A673 (cell line): ENCODE data around the gene MEX3D. TPM values are rescaled to one million over a fixed set of nuclear protein-coding genes. Genes with fewer than 3 reads are reported as not detected.

Source experiments
- BruUV-seq: library from RNA; stranded (reverse); fragments of 400-500 nt; replicated peaks from 2 replicates; lab custom pipeline; 2021; lab: Mats Ljungman, UMichigan
- CTCF ChIA-PET: fragments of 300-600 bp; sonication (Branson Sonifier 250); formaldehyde crosslinking; loops from one replicate; lab custom pipeline; 2022; ENCODE audit warnings: antibody characterized with exemption; lab: Charles Lee
- POLR2A ChIA-PET: fragments of 300-600 bp; sonication (Branson Sonifier 250); formaldehyde crosslinking; loops from one replicate; lab custom pipeline; 2022; ENCODE audit warnings: antibody characterized with exemption; ENCODE audit not compliant: low non-redundant PET; lab: Charles Lee
- DNase-seq: peaks from one replicate; pipeline ENCODE4 v3.0.0-alpha.2; 2015; ENCODE audit warnings: low spot score
- H3K27ac ChIP-seq: fragments of 200-600 bp; sonication (generic); 2 replicates; pipeline ENCODE4 v1.5.1; 2016; ENCODE audit warnings: mixed run types, low read depth, mild to moderate bottlenecking, mixed read lengths, antibody characterized with exemption, low read length; ENCODE audit not compliant: poor library complexity, severe bottlenecking
- H3K27me3 ChIP-seq: fragments of 200-600 bp; sonication (generic); replicated peaks from 2 replicates; pipeline ENCODE4 v1.6.1; 2017; ENCODE audit warnings: mixed run types, low read depth, mild to moderate bottlenecking, mixed read lengths, antibody characterized with exemption, low read length; ENCODE audit not compliant: insufficient read depth, poor library complexity
- H3K36me3 ChIP-seq: fragments of 200-600 bp; sonication (generic); 2 replicates; pipeline ENCODE4 v1.6.1; 2016; ENCODE audit warnings: mixed run types, mild to moderate bottlenecking, mixed read lengths, antibody characterized with exemption, low read length; ENCODE audit not compliant: insufficient read depth, poor library complexity, severe bottlenecking
- H3K4me1 ChIP-seq: fragments of 200-600 bp; sonication (generic); 2 replicates; pipeline ENCODE4 v1.6.1; 2017; ENCODE audit warnings: mixed run types, mild to moderate bottlenecking, mixed read lengths, antibody characterized with exemption, low read length; ENCODE audit not compliant: insufficient read depth, poor library complexity, severe bottlenecking
- H3K4me3 ChIP-seq: fragments of 200-600 bp; sonication (generic); 2 replicates; pipeline ENCODE4 v1.5.1; 2016; ENCODE audit warnings: low read depth, mixed run types, mild to moderate bottlenecking, mixed read lengths, low read length; ENCODE audit not compliant: poor library complexity, severe bottlenecking
- H3K9me3 ChIP-seq: fragments of 200-600 bp; sonication (generic); 2 replicates; pipeline ENCODE4 v1.6.1; 2016; ENCODE audit warnings: mixed run types, low read depth, mild to moderate bottlenecking, mixed read lengths, antibody characterized with exemption, low read length; ENCODE audit not compliant: poor library complexity, severe bottlenecking
- EZH2 ChIP-seq: fragments of 200-600 bp; sonication (generic); IDR thresholded peaks from 2 replicates; pipeline ENCODE4 v1.6.1; 2017; ENCODE audit warnings: borderline replicate concordance, low read depth, mild to moderate bottlenecking, mixed read lengths, antibody characterized with exemption, low read length; ENCODE audit not compliant: poor library complexity, severe bottlenecking
- intact Hi-C: fragments of 100-400 bp; cut with micrococcal nuclease; formaldehyde crosslinking; loops from one replicate; pipeline ENCODE4 v1.10.0; 2022; ENCODE audit not compliant: unreplicated experiment
- total RNA-seq: library from RNA; stranded (reverse); gene quantifications from 2 replicates; pipeline ENCODE4 v1.2.3, GENCODE V29; 2021
- TF ChIP-seq, protein P1 (sequence below): fragments of 300-800, 200-600 bp; sonication (generic); conservative IDR thresholded peaks from 2 replicates; pipeline ENCODE4 v1.5.1; 2017; ENCODE audit warnings: low read depth, mild to moderate bottlenecking, antibody characterized with exemption, low read length, moderate library complexity, mixed read lengths

The MEX3D gene
- total RNA-seq, 1 experiment from 2014 or later: 60.0 TPM

DNA sequence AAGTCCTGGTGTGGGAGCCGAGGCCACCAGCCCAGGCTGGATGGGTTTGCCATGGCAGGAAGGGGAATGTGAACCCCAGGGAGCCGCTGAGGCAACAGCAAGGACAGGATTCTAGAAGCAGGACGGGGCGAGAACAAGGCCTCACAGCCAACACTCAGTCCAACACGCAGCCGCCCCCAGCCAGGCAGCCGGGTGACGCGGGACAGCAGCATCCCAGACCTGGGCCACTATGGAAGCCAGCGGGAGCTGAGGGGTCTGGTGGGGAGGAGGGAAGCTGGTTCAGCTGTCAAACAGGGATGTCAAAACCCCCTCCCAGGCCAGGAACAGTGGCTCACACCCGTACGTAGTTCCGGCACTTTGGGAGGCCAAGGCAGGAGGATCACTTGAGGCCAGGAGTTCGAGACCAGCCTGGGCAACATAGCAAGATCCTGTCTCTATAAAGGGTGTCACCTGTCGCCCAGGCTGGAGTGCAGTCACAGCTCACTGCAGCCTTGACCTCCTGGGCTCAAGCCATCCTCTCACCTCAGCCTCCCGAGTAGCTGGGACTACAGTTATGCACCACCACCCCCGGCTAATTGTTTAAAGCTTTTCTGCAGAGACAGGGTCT, 6.8 kb downstream of the MEX3D start:
- no peaks in the 10 kb centered on the region for H3K9me3 ChIP-seq
- ChIA-PET POLR2A (no interaction called here), CTCF (interaction anchor here (0.7 kb wide), 1 partner anchor 15 kb away, joined by 3 read pairs; no protein-coding TSS in a partner anchor)
- no peak overlapping the region for H3K27ac ChIP-seq
- intact Hi-C loops: no loop called here
- TF ChIP-seq, protein P1, sequence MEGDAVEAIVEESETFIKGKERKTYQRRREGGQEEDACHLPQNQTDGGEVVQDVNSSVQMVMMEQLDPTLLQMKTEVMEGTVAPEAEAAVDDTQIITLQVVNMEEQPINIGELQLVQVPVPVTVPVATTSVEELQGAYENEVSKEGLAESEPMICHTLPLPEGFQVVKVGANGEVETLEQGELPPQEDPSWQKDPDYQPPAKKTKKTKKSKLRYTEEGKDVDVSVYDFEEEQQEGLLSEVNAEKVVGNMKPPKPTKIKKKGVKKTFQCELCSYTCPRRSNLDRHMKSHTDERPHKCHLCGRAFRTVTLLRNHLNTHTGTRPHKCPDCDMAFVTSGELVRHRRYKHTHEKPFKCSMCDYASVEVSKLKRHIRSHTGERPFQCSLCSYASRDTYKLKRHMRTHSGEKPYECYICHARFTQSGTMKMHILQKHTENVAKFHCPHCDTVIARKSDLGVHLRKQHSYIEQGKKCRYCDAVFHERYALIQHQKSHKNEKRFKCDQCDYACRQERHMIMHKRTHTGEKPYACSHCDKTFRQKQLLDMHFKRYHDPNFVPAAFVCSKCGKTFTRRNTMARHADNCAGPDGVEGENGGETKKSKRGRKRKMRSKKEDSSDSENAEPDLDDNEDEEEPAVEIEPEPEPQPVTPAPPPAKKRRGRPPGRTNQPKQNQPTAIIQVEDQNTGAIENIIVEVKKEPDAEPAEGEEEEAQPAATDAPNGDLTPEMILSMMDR: no peak
- no peak for TF ChIP-seq EZH2
- no TSS peak for BruUV-seq
- peaks cover 11% of the 10 kb centered on the region for H3K36me3 ChIP-seq
- peaks cover 7% of the 10 kb centered on the region for H3K4me1 ChIP-seq
- no peak for DNase-seq
- no peak overlapping the region for H3K4me3 ChIP-seq
- H3K27me3 ChIP-seq: no peaks in the 10 kb centered on the region

DNA sequence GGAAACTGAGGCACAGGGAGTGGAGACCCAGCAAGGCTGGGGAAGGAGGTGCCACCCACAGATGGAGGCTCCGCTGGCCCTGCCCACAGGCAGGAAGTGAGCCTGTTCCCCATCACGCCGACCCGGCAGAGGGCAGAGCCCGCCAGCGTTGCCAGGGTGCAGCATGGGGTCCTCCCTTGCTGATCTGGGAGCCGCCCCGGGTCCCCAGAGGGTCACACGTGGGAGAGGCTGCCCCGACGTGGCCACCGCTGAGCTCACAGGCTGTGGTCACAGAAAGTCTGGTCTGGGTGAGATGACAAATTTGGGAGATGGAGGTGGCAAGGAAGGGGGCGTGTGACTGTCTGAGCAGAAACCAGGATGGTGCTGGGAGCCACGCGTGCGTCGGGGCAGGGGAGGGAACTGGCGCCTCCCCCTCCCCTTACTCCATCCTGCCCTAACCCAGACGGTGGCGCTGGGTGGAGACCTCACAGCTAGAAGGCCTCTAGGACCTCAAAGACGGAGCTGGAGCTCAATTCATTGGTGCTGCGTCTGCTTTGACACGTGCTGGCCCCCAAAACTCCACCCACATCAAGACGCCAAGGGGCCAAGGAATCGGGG, 7.7 kb downstream of the MEX3D start:
- Histone ChIP-seq H3K9me3 (no peaks in the 10 kb centered on the region), H3K27me3 (no peaks in the 10 kb centered on the region), H3K4me1 (no peaks in the 10 kb centered on the region), H3K36me3 (peaks cover 12% of the 10 kb centered on the region), H3K4me3 (no peak overlapping the region), H3K27ac (no peak overlapping the region)
- ChIA-PET CTCF (no interaction called here), POLR2A (interaction anchor here (0.7 kb wide), 1 partner anchor 26 kb away, joined by 4 read pairs; no protein-coding TSS in a partner anchor)
- intact Hi-C loops: no loop called here
- no TSS peak for BruUV-seq
- TF ChIP-seq, protein P1: no peak
- TF ChIP-seq EZH2: no peak
- DNase-seq: no peak

DNA sequence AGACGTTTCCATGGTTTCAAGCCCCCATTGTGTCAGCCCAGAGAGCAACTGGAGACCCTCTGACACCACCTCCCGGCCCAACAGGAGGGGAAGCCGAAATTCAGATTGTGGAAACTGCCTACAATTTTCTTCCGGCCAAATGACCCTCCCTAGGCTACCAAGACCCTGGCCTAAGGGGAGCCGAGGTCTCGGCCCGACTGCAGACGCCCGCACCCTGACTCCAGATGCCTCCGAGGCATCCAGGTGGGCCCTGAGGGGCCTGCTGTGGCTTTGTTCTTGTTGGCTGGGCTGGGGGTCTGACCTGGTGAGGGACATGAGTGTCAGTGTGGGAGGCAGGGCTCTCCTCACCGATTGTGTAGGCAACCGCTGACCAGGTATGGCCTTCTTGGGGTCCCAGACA, 9.6 kb downstream of the MEX3D start:
- Histone ChIP-seq H3K36me3 (peaks cover 10% of the 10 kb centered on the region), H3K27me3 (no peaks in the 10 kb centered on the region), H3K9me3 (no peaks in the 10 kb centered on the region), H3K4me3 (no peak overlapping the region), H3K27ac (no peak overlapping the region), H3K4me1 (no peaks in the 10 kb centered on the region)
- ChIA-PET CTCF (interaction anchor here (0.5 kb wide), 1 partner anchor 13 kb away, joined by 6 read pairs; no protein-coding TSS in a partner anchor), POLR2A (no interaction called here)
- intact Hi-C loops: no loop called here
- DNase-seq: no peak
- no peak for TF ChIP-seq EZH2
- TF ChIP-seq, protein P1: no peak
- BruUV-seq: no TSS peak
